Measurements from ENCODE around the gene MTOR.

- TF ChIP-seq CTCF (IDR thresholded peaks at IDR 0.05; ENCODE audit: poor library complexity) (no peak), EZH2 (IDR thresholded peaks at IDR 0.05; ENCODE audit: borderline replicate concordance) (no peak), EZH2phosphoT487 (IDR thresholded peaks at IDR 0.05; ENCODE audit: low read depth, severe bottlenecking, unreplicated experiment) (no peak)
Measured at GRCh38 chr1:11180342-11180744, 82.0 kb downstream of the MTOR start.
